ENCODE data around the gene EBP. TPM values are rescaled to one million over a fixed set of nuclear protein-coding genes. Genes with fewer than 3 reads are reported as not detected.
"Not testable (repeated sequence)": the region's sequence is repeated elsewhere in the genome, so short reads cannot be mapped to it uniquely, and the experiment has no call there.

Gene EBP
- total and polyA plus RNA-seq, 2 experiments from 2014 or later = 128 to 176 TPM

DNA sequence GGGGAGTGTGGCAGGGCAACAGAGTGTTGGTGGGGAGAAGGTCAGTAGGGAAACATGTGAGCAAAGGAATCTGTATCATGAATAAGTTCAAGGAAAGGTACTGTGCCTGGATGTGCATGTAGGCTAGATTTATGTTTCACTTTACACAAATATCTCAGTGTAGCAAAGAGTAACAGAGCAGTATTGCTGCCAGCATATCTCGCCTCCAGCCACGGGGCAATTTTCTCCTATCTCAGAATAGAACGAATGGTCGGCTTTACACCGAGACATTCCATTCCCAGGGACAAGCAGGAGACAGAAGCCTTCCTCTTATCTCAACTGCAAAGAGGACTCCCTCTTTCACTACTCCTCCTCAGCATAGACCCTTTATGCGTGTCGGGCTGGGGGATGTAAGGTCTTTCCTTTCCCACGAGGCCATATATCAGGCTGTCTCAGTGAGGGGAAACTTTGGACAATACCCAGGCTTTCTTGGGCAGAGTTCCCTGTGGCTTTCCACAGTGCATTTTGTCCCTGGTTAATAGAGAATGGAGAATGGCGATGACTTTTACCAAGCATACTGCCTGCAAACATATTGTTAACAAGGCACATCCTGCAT, 34.2 kb downstream of the EBP start:
- H3K27ac ChIP-seq (ENCODE audit: low read depth) = not testable (repeated sequence)

DNA sequence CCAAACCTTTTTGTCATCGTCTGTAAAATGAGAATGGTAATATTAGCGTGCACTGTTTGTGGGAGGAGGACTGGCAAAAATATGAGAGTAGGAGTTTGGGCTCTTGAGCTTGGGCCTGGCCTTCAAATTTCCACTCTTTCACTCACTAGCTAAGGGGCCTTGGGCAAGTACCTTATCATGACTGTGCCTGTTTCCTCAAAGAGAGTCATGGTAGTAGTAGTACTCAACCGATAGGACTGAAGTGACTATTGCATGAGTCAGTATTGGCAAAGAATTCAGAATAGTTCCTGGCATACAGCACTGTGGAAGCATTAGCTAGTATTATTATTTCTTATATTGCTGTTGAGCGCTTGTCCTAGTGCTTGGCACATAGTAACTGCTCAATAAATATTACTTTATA, 36.7 kb downstream of the EBP start:
- no peaks in the 10 kb centered on the region for H3K27me3 Mint-ChIP-seq (ENCODE audit: insufficient read depth, low read depth, poor library complexity)
- Histone ChIP-seq H3K9me2 (ENCODE audit: insufficient read depth) (no peaks in the 10 kb centered on the region), H3K27ac (ENCODE audit: low read depth) (no peak overlapping the region), H2AFZ (no peak overlapping the region), H3F3A (replicated peaks; ENCODE audit: low read depth) (no peaks in the 10 kb centered on the region), H3K36me3 (ENCODE audit: insufficient read depth) (no peaks in the 10 kb centered on the region), H3K4me1 (ENCODE audit: insufficient read depth) (no peaks in the 10 kb centered on the region), H4K20me1 (replicated peaks; ENCODE audit: insufficient read depth) (no peaks in the 10 kb centered on the region), H3K4me2 (no peak overlapping the region), H3K79me2 (replicated peaks; ENCODE audit: insufficient read depth) (no peaks in the 10 kb centered on the region), H3K27me3 (ENCODE audit: insufficient read depth) (no peaks in the 10 kb centered on the region), H3K4me3 (no peak overlapping the region)
- H3K27ac Mint-ChIP-seq = no peak overlapping the region
- ATAC-seq = no peak
- no peak for DNase-seq (ENCODE audit: low spot score)
- H3K4me3 Mint-ChIP-seq = no peak overlapping the region
- H3K9me3 Mint-ChIP-seq = no peaks in the 10 kb centered on the region
- H3K4me1 Mint-ChIP-seq = peaks cover 3% of the 10 kb centered on the region; the same call in 1 of the 3 replicates
- peaks cover 12% of the 10 kb centered on the region; the same call in 2 of the 3 replicates for H3K36me3 Mint-ChIP-seq (ENCODE audit: low read depth)
- TF ChIP-seq JUNB (IDR thresholded peaks at IDR 0.05; ENCODE audit: unreplicated experiment) = no peak
- no peak for TF ChIP-seq ZNF331 (CRISPR knock-in tag; IDR thresholded peaks at IDR 0.05; ENCODE audit: low read depth)
- TF ChIP-seq EZH2 (IDR thresholded peaks at IDR 0.05; ENCODE audit: low read depth, unreplicated experiment) = no peak
- no peak for TF ChIP-seq POLR2AphosphoS5 (IDR thresholded peaks at IDR 0.05; ENCODE audit: low read depth)
- no peak for TF ChIP-seq CREB1 (CRISPR knock-in tag; IDR thresholded peaks at IDR 0.05; ENCODE audit: low read depth)
- TF ChIP-seq, protein P1, sequence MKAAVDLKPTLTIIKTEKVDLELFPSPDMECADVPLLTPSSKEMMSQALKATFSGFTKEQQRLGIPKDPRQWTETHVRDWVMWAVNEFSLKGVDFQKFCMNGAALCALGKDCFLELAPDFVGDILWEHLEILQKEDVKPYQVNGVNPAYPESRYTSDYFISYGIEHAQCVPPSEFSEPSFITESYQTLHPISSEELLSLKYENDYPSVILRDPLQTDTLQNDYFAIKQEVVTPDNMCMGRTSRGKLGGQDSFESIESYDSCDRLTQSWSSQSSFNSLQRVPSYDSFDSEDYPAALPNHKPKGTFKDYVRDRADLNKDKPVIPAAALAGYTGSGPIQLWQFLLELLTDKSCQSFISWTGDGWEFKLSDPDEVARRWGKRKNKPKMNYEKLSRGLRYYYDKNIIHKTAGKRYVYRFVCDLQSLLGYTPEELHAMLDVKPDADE (IDR thresholded peaks at IDR 0.05) = no peak
- no peak for TF ChIP-seq EZH2phosphoT487 (IDR thresholded peaks at IDR 0.05; ENCODE audit: unreplicated experiment)
- TF ChIP-seq, protein P2, sequence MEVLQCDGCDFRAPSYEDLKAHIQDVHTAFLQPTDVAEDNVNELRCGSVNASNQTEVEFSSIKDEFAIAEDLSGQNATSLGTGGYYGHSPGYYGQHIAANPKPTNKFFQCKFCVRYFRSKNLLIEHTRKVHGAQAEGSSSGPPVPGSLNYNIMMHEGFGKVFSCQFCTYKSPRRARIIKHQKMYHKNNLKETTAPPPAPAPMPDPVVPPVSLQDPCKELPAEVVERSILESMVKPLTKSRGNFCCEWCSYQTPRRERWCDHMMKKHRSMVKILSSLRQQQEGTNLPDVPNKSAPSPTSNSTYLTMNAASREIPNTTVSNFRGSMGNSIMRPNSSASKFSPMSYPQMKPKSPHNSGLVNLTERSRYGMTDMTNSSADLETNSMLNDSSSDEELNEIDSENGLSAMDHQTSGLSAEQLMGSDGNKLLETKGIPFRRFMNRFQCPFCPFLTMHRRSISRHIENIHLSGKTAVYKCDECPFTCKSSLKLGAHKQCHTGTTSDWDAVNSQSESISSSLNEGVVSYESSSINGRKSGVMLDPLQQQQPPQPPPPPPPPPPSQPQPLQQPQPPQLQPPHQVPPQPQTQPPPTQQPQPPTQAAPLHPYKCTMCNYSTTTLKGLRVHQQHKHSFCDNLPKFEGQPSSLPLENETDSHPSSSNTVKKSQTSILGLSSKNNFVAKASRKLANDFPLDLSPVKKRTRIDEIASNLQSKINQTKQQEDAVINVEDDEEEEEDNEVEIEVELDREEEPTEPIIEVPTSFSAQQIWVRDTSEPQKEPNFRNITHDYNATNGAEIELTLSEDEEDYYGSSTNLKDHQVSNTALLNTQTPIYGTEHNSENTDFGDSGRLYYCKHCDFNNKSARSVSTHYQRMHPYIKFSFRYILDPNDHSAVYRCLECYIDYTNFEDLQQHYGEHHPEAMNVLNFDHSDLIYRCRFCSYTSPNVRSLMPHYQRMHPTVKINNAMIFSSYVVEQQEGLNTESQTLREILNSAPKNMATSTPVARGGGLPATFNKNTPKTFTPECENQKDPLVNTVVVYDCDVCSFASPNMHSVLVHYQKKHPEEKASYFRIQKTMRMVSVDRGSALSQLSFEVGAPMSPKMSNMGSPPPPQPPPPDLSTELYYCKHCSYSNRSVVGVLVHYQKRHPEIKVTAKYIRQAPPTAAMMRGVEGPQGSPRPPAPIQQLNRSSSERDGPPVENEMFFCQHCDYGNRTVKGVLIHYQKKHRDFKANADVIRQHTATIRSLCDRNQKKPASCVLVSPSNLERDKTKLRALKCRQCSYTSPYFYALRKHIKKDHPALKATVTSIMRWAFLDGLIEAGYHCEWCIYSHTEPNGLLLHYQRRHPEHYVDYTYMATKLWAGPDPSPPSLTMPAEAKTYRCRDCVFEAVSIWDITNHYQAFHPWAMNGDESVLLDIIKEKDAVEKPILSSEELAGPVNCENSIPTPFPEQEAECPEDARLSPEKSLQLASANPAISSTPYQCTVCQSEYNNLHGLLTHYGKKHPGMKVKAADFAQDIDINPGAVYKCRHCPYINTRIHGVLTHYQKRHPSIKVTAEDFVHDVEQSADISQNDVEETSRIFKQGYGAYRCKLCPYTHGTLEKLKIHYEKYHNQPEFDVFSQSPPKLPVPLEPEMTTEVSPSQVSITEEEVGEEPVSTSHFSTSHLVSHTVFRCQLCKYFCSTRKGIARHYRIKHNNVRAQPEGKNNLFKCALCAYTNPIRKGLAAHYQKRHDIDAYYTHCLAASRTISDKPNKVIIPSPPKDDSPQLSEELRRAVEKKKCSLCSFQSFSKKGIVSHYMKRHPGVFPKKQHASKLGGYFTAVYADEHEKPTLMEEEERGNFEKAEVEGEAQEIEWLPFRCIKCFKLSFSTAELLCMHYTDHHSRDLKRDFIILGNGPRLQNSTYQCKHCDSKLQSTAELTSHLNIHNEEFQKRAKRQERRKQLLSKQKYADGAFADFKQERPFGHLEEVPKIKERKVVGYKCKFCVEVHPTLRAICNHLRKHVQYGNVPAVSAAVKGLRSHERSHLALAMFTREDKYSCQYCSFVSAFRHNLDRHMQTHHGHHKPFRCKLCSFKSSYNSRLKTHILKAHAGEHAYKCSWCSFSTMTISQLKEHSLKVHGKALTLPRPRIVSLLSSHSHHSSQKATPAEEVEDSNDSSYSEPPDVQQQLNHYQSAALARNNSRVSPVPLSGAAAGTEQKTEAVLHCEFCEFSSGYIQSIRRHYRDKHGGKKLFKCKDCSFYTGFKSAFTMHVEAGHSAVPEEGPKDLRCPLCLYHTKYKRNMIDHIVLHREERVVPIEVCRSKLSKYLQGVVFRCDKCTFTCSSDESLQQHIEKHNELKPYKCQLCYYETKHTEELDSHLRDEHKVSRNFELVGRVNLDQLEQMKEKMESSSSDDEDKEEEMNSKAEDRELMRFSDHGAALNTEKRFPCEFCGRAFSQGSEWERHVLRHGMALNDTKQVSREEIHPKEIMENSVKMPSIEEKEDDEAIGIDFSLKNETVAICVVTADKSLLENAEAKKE (CRISPR knock-in tag; IDR thresholded peaks at IDR 0.05) = no peak
- TF ChIP-seq, protein P3, sequence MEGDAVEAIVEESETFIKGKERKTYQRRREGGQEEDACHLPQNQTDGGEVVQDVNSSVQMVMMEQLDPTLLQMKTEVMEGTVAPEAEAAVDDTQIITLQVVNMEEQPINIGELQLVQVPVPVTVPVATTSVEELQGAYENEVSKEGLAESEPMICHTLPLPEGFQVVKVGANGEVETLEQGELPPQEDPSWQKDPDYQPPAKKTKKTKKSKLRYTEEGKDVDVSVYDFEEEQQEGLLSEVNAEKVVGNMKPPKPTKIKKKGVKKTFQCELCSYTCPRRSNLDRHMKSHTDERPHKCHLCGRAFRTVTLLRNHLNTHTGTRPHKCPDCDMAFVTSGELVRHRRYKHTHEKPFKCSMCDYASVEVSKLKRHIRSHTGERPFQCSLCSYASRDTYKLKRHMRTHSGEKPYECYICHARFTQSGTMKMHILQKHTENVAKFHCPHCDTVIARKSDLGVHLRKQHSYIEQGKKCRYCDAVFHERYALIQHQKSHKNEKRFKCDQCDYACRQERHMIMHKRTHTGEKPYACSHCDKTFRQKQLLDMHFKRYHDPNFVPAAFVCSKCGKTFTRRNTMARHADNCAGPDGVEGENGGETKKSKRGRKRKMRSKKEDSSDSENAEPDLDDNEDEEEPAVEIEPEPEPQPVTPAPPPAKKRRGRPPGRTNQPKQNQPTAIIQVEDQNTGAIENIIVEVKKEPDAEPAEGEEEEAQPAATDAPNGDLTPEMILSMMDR (conservative IDR thresholded peaks at IDR 0.05; ENCODE audit: low read depth in 2 of 2) = no peak
- no peak for TF ChIP-seq ZNF114 (CRISPR knock-in tag; IDR thresholded peaks at IDR 0.05)
- no peak for TF ChIP-seq STAT1 (IDR thresholded peaks at IDR 0.05; ENCODE audit: unreplicated experiment)
- no peak for TF ChIP-seq NANOG (IDR thresholded peaks at IDR 0.05; ENCODE audit: borderline replicate concordance)

More for the DNA sequence above, 34.2 kb downstream of the EBP start:
- H3K36me3 Mint-ChIP-seq (ENCODE audit: low read depth); H3K27me3 ChIP-seq (ENCODE audit: insufficient read depth); H3K4me2 ChIP-seq; ATAC-seq; H3K9me2 ChIP-seq (ENCODE audit: insufficient read depth); H3K27me3 Mint-ChIP-seq (ENCODE audit: insufficient read depth, low read depth, poor library complexity); H3K4me3 ChIP-seq; H3K4me1 Mint-ChIP-seq; H4K20me1 ChIP-seq (replicated peaks; ENCODE audit: insufficient read depth); H3K36me3 ChIP-seq (ENCODE audit: insufficient read depth); H3K79me2 ChIP-seq (replicated peaks; ENCODE audit: insufficient read depth); H3K9me3 Mint-ChIP-seq; H3F3A ChIP-seq (replicated peaks; ENCODE audit: low read depth); H2AFZ ChIP-seq; H3K4me3 Mint-ChIP-seq; H3K4me1 ChIP-seq (ENCODE audit: insufficient read depth); H3K27ac Mint-ChIP-seq; DNase-seq (ENCODE audit: low spot score): not testable (repeated sequence)

All from GM23338 (cell line).